ENCODE data around the gene TMEM108.

GRCh38 chr3:133262333-133262732 lies 224.1 kb downstream of the TMEM108 start:
- no peak for TF ChIP-seq POLR2A (IDR thresholded peaks at IDR 0.05)
- no peak for TF ChIP-seq CTCF (IDR thresholded peaks at IDR 0.05)
